NB4 (cell line): Measurements from ENCODE around the gene MAP3K1.

Source experiments
- POLR2A ChIP-seq: IDR thresholded peaks from 2 replicates; pipeline ENCODE4 v1.6.1; 2011; ENCODE audit warnings: mild to moderate bottlenecking; ENCODE audit not compliant: insufficient read length; ENCODE audit errors: extremely low read depth
- TF ChIP-seq, protein P1 (sequence below): IDR thresholded peaks from one replicate; pipeline ENCODE4 v1.5.1; 2012; ENCODE audit warnings: low read depth, low read length

DNA sequence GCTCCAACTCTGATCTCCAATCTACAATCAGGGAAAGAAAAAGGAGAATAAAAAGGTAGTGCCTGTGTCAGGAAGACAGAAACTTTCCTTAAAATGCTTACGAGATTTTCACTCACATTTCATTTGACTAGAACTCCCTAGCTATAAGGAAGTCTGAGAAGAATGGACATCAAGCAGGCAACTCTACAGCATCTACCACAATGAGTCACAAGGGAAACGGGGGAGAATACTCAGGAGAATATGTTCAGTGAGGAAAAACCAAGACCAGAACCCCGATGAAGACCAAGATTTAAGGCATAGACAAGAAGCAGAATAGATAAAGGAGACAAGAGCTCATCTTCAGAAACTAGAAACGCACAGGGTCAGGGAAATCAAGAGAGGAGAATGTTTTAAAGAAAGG is 85.0 kb downstream of the MAP3K1 start:
- TF ChIP-seq, protein P1, sequence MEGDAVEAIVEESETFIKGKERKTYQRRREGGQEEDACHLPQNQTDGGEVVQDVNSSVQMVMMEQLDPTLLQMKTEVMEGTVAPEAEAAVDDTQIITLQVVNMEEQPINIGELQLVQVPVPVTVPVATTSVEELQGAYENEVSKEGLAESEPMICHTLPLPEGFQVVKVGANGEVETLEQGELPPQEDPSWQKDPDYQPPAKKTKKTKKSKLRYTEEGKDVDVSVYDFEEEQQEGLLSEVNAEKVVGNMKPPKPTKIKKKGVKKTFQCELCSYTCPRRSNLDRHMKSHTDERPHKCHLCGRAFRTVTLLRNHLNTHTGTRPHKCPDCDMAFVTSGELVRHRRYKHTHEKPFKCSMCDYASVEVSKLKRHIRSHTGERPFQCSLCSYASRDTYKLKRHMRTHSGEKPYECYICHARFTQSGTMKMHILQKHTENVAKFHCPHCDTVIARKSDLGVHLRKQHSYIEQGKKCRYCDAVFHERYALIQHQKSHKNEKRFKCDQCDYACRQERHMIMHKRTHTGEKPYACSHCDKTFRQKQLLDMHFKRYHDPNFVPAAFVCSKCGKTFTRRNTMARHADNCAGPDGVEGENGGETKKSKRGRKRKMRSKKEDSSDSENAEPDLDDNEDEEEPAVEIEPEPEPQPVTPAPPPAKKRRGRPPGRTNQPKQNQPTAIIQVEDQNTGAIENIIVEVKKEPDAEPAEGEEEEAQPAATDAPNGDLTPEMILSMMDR, result no peak
- no peak for TF ChIP-seq POLR2A
